ENCODE results near the gene USP20.
"Not testable (repeated sequence)": the region's sequence is repeated elsewhere in the genome, so short reads cannot be mapped to it uniquely, and the experiment has no call there.

GRCh38 chr9:129890718-129891299, 55.6 kb downstream of the USP20 start:
- TF ChIP-seq CTCF, EZH2, EZH2phosphoT487 (IDR thresholded peaks at IDR 0.05): not testable (repeated sequence)

Data from neural progenitor cell (in vitro differentiated cells).